Posterior vena cava (tissue), 2 donors: ENCODE measurements around the gene PHACTR1. TPM values are rescaled to one million over a fixed set of nuclear protein-coding genes. Genes with fewer than 3 reads are reported as not detected.

Experiments
- DNase-seq: peaks from one replicate; pipeline ENCODE4 v3.0.0-alpha.2; 2020; ENCODE audit warnings: low spot score
- intact Hi-C, 2 donors: fragments of 100-400 bp; cut with DNase I; formaldehyde crosslinking; loops; one replicate each; pipeline versions ENCODE4 v1.14.1 to v1.14.2; 2022 to 2023
- total RNA-seq, 2 donors: library from RNA; stranded (reverse); fragmentation: NEBNext Ultra II Directional; extraction: Animal tissue kit (Norgen Biotek cat#: 25700); gene quantifications; one replicate each; pipeline ENCODE4 v1.2.1, GENCODE V29; 2021
- donor health status: DM: yes; HTN: yes; CAD: no.
- donor health status: DM: yes; HTN: yes; CAD: no.

Gene PHACTR1
- total RNA-seq, 2 donors from 2014 or later: 6.6 to 9.0 TPM

- no peak for DNase-seq
Observed at GRCh38 chr6:13034316-13034715, 317.7 kb downstream of the PHACTR1 start.

GRCh38 chr6:13035606-13036005 is 319.0 kb downstream of the PHACTR1 start:
- no peak for DNase-seq
- intact Hi-C loops: loop anchor here in 1 of 2 donors (5.0 kb wide), 1 partner anchor 302 kb away; no protein-coding TSS in a partner anchor

More at GRCh38 chr6:13034316-13034715, 317.7 kb downstream of the PHACTR1 start:
- intact Hi-C loops: no loop called here

- DNase-seq: no peak
- intact Hi-C loops: loop anchor here in 1 of 2 donors (5.0 kb wide), 1 partner anchor 299 kb away; no protein-coding TSS in a partner anchor
Observed at GRCh38 chr6:13038315-13038714, 321.7 kb downstream of the PHACTR1 start.

- DNase-seq: no peak
- intact Hi-C loops: loop anchor here in 1 of 2 donors (5.0 kb wide), 1 partner anchor 299 kb away; no protein-coding TSS in a partner anchor
Observed at GRCh38 chr6:13038741-13039190, 322.2 kb downstream of the PHACTR1 start.

GRCh38 chr6:13044390-13044789 is 327.8 kb downstream of the PHACTR1 start:
- intact Hi-C loops: no loop called here
- no peak for DNase-seq

- no peak for DNase-seq
- intact Hi-C loops: no loop called here
Observed at GRCh38 chr6:13044896-13045295, 328.3 kb downstream of the PHACTR1 start.

- intact Hi-C loops: no loop called here
- no peak for DNase-seq
Observed at GRCh38 chr6:13045676-13046075, 329.1 kb downstream of the PHACTR1 start.

GRCh38 chr6:13046084-13046483 is 329.5 kb downstream of the PHACTR1 start:
- DNase-seq: no peak
- intact Hi-C loops: no loop called here

- DNase-seq: no peak
- intact Hi-C loops: no loop called here
Observed at GRCh38 chr6:13048113-13048512, 331.5 kb downstream of the PHACTR1 start.

GRCh38 chr6:13049666-13050254 is 333.2 kb downstream of the PHACTR1 start:
- DNase-seq: no peak
- intact Hi-C loops: no loop called here

- intact Hi-C loops: no loop called here
- no peak for DNase-seq
Observed at GRCh38 chr6:13053006-13053461, 336.5 kb downstream of the PHACTR1 start.

GRCh38 chr6:13058051-13058450 is 341.5 kb downstream of the PHACTR1 start:
- intact Hi-C loops: no loop called here
- no peak for DNase-seq

- DNase-seq: no peak
- intact Hi-C loops: no loop called here
Observed at GRCh38 chr6:13059026-13059425, 342.5 kb downstream of the PHACTR1 start.

- intact Hi-C loops: no loop called here
- DNase-seq: no peak
Observed at GRCh38 chr6:13063300-13063918, 346.8 kb downstream of the PHACTR1 start.

GRCh38 chr6:13065581-13065980 is 349.0 kb downstream of the PHACTR1 start:
- intact Hi-C loops: no loop called here

GRCh38 chr6:13066050-13066449 is 349.5 kb downstream of the PHACTR1 start:
- DNase-seq: no peak
- intact Hi-C loops: loop anchor here in 1 of 2 donors (2.0 kb wide), 1 partner anchor 43 kb away; no protein-coding TSS in a partner anchor

More at GRCh38 chr6:13065581-13065980, 349.0 kb downstream of the PHACTR1 start:
- DNase-seq: no peak

- intact Hi-C loops: loop anchor here in 1 of 2 donors (2.0 kb wide), 1 partner anchor 44 kb away; no protein-coding TSS in a partner anchor
Observed at GRCh38 chr6:13066820-13067219, 350.3 kb downstream of the PHACTR1 start.

GRCh38 chr6:13068586-13069210 is 352.1 kb downstream of the PHACTR1 start:
- DNase-seq: no peak
- intact Hi-C loops: no loop called here

More at GRCh38 chr6:13066820-13067219, 350.3 kb downstream of the PHACTR1 start:
- DNase-seq: no peak

- intact Hi-C loops: no loop called here
- no peak for DNase-seq
Observed at GRCh38 chr6:13071550-13072345, 355.2 kb downstream of the PHACTR1 start.
